PC-3 (cell line): Measurements from ENCODE around the gene UQCRH. TPM values are rescaled to one million over a fixed set of nuclear protein-coding genes. Genes with fewer than 3 reads are reported as not detected.

Experiments used
- ATAC-seq: fragments of 200-7000 bp; cut with Tn5 transposase; 2 replicates; pipeline ENCODE4 v1.9.1; 2020; ENCODE audit warnings: mild to moderate bottlenecking, moderate library complexity
- BruUV-seq: library from RNA; stranded (reverse); fragments of 400-500 nt; replicated peaks from 2 replicates; lab custom pipeline; 2021; lab: Mats Ljungman, UMichigan
- CTCF ChIA-PET: fragments of 300-600 bp; sonication (Branson Sonifier 250); formaldehyde crosslinking; loops from one replicate; lab custom pipeline; 2022; ENCODE audit warnings: antibody characterized with exemption; lab: Charles Lee
- POLR2A ChIA-PET: fragments of 300-600 bp; sonication (Branson Sonifier 250); formaldehyde crosslinking; loops from one replicate; lab custom pipeline; 2022; ENCODE audit warnings: antibody characterized with exemption; ENCODE audit not compliant: unreplicated experiment; lab: Charles Lee
- DNase-seq: peaks from one replicate; pipeline ENCODE4 v3.0.0-alpha.2; 2015
- H2AFZ ChIP-seq: fragments of 300-600 bp; sonication (generic); 2 replicates; pipeline ENCODE4 v1.6.0; 2016; ENCODE audit warnings: antibody characterized with exemption, low read length
- H3F3A ChIP-seq: fragments of 300-600 bp; sonication (generic); one replicate; pipeline ENCODE4 v1.6.0; 2017; ENCODE audit warnings: antibody characterized with exemption, low read length, control low read depth, mild to moderate bottlenecking; ENCODE audit not compliant: unreplicated experiment
- H3K27ac ChIP-seq: fragments of 300-600 bp; sonication (generic); 2 replicates; pipeline ENCODE4 v1.5.1; 2016; ENCODE audit warnings: mild to moderate bottlenecking, low read length
- H3K27me3 ChIP-seq: fragments of 300-600 bp; sonication (generic); 2 replicates; pipeline ENCODE4 v1.6.1; 2016; ENCODE audit warnings: low read length, mixed read lengths
- H3K36me3 ChIP-seq: fragments of 300-600 bp; sonication (generic); 2 replicates; pipeline ENCODE4 v1.6.1; 2016; ENCODE audit warnings: low read depth, mixed run types, low read length, mixed read lengths
- H3K4me1 ChIP-seq: fragments of 300-600 bp; sonication (generic); 2 replicates; pipeline ENCODE4 v1.5.1; 2016; ENCODE audit warnings: low read length; ENCODE audit not compliant: insufficient read depth
- H3K4me2 ChIP-seq: fragments of 300-600 bp; sonication (generic); 2 replicates; pipeline ENCODE4 v1.6.0; 2016; ENCODE audit warnings: low read length
- H3K4me3 ChIP-seq: fragments of 300-600 bp; sonication (generic); 2 replicates; pipeline ENCODE4 v1.5.1; 2016; ENCODE audit warnings: mild to moderate bottlenecking, low read length, mixed read lengths
- H3K79me2 ChIP-seq: fragments of 300-600 bp; sonication (generic); 2 replicates; pipeline ENCODE4 v1.6.1; 2017; ENCODE audit warnings: low read length, mixed read lengths
- H3K9ac ChIP-seq: fragments of 300-600 bp; sonication (generic); 2 replicates; pipeline ENCODE4 v1.6.0; 2016; ENCODE audit warnings: mild to moderate bottlenecking, low read length
- H3K9me2 ChIP-seq: fragments of 300-600 bp; sonication (generic); replicated peaks from 2 replicates; pipeline ENCODE4 v1.6.1; 2016; ENCODE audit warnings: mixed run types, low read length, mixed read lengths
- H3K9me3 ChIP-seq: fragments of 300-600 bp; sonication (generic); 2 replicates; pipeline ENCODE4 v1.6.1; 2016; ENCODE audit warnings: low read length, mixed read lengths
- H4K20me1 ChIP-seq: fragments of 300-600 bp; sonication (generic); 2 replicates; pipeline ENCODE4 v1.6.1; 2016; ENCODE audit warnings: low read length, mixed read lengths
- EZH2 ChIP-seq: fragments of 300-600 bp; sonication (generic); IDR thresholded peaks from one replicate; pipeline ENCODE4 v1.6.1; 2017; ENCODE audit warnings: antibody characterized with exemption, mild to moderate bottlenecking, low read length; ENCODE audit not compliant: unreplicated experiment
- EZH2phosphoT487 ChIP-seq: fragments of 300-600 bp; sonication (generic); IDR thresholded peaks from 2 replicates; pipeline ENCODE4 v1.6.1; 2018; ENCODE audit warnings: mild to moderate bottlenecking, antibody characterized with exemption, low read length, borderline replicate concordance
- intact Hi-C: fragments of 100-400 bp; cut with micrococcal nuclease; formaldehyde crosslinking; loops from 2 replicates; pipeline ENCODE4 v1.9.0; 2023
- total RNA-seq: library from RNA; depleted of rRNA; stranded (reverse); fragments of >200 nt; gene quantifications from 2 replicates; pipeline ENCODE4 v1.2.3, GENCODE V29; 2014
- TF ChIP-seq, protein P1 (sequence below): fragments of 300-600 bp; sonication (generic); conservative IDR thresholded peaks from 2 replicates; pipeline ENCODE4 v1.5.1; 2017; ENCODE audit warnings: antibody characterized with exemption, low read depth, mild to moderate bottlenecking, low read length

UQCRH gene
- total RNA-seq, 1 experiment from 2014 or later, result 885 TPM

DNA sequence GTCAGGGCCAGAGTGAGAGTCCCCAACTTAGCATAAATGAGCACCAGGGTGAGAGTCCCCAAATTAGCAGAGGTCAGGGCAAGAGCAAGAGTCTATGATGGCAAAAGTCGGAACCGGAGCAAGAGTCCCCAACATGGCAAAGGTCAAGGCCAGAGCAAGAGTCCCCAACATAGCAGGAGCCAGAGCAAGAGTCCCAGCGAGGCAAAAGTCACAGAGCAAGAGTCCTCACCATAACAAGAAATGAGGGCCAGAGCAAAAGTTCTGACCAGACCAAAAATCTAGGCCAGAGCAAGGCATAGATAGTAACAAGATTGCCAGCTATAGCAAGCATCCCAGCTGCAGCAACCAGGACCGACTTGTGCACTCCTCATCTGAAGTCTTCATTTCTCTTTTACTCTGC is 40.2 kb downstream of the UQCRH start:
- Histone ChIP-seq H3K79me2 (peaks cover 39% of the 10 kb centered on the region), H3K27ac (no peak overlapping the region), H3K27me3 (no peaks in the 10 kb centered on the region), H3K4me1 (peaks cover 21% of the 10 kb centered on the region), H3K4me2 (no peak overlapping the region), H4K20me1 (no peaks in the 10 kb centered on the region), H3K9ac (no peak overlapping the region), H3K9me2 (no peaks in the 10 kb centered on the region), H2AFZ (no peak overlapping the region), H3K4me3 (no peak overlapping the region), H3F3A (no peaks in the 10 kb centered on the region), H3K36me3 (peaks cover 22% of the 10 kb centered on the region; the same call in 1 of the 2 replicates), H3K9me3 (no peaks in the 10 kb centered on the region)
- no peak for ATAC-seq
- TF ChIP-seq EZH2 (no peak), EZH2phosphoT487 (no peak)
- TF ChIP-seq, protein P1, sequence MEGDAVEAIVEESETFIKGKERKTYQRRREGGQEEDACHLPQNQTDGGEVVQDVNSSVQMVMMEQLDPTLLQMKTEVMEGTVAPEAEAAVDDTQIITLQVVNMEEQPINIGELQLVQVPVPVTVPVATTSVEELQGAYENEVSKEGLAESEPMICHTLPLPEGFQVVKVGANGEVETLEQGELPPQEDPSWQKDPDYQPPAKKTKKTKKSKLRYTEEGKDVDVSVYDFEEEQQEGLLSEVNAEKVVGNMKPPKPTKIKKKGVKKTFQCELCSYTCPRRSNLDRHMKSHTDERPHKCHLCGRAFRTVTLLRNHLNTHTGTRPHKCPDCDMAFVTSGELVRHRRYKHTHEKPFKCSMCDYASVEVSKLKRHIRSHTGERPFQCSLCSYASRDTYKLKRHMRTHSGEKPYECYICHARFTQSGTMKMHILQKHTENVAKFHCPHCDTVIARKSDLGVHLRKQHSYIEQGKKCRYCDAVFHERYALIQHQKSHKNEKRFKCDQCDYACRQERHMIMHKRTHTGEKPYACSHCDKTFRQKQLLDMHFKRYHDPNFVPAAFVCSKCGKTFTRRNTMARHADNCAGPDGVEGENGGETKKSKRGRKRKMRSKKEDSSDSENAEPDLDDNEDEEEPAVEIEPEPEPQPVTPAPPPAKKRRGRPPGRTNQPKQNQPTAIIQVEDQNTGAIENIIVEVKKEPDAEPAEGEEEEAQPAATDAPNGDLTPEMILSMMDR, result no peak
- DNase-seq, result no peak
- ChIA-PET CTCF (no interaction called here), POLR2A (no interaction called here)
- BruUV-seq, result no TSS peak
- intact Hi-C loops, result no loop called here

DNA sequence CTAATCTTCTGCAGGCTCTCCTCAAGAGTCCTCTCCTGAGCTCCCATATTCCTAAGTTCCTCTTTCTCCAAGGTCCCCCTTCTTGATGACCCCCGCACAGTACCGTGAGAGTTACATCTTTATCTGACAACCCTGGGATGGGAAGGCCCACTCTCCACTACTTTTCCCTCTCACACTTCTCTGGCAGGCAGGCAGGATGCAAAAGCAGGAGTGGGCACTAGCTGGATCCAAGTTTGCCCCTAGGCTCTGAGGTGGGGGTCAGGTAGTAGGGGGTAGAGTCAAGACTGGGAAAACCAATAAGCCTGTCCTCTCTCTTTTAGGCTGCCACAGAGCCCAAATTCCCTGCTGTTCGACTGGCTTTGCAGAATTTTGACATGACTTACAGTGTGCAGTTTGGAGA is 41.0 kb downstream of the UQCRH start:
- Histone ChIP-seq H3K9me3 (no peaks in the 10 kb centered on the region), H3K27ac (no peak overlapping the region), H3K36me3 (peaks cover 25% of the 10 kb centered on the region), H3K4me2 (no peak overlapping the region), H3K79me2 (peaks cover 39% of the 10 kb centered on the region), H3F3A (no peaks in the 10 kb centered on the region), H3K4me1 (peaks cover 18% of the 10 kb centered on the region), H2AFZ (no peak overlapping the region), H3K4me3 (no peak overlapping the region), H3K9ac (no peak overlapping the region), H4K20me1 (no peaks in the 10 kb centered on the region), H3K27me3 (no peaks in the 10 kb centered on the region), H3K9me2 (no peaks in the 10 kb centered on the region)
- POLR2A ChIA-PET, result no interaction called here
- intact Hi-C loops, result no loop called here
- BruUV-seq, result no TSS peak
- ATAC-seq, result no peak
- CTCF ChIA-PET, result no interaction called here
- no peak for DNase-seq
- no peak for TF ChIP-seq EZH2phosphoT487
- TF ChIP-seq, protein P1, result no peak
- TF ChIP-seq EZH2, result no peak

DNA sequence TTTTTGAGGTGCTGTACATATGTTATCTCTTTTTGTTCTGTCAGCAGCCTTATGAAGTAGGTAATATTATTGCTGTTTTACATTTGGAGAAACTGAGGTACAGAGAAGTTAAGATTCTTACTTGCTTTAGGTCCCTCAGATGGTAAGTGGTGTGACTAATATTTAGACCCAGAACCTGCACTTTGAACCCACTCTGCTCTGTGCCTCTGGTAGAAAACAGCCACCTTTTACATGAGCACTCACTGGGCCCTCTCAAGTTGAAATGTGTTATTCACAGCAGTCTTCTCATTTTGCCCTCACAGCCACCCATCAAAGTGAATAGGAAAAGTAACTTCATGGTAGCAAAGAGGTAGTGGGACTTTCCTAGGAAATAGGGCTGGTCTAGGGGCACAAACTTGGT is 41.8 kb downstream of the UQCRH start:
- Histone ChIP-seq H3F3A (no peaks in the 10 kb centered on the region), H3K79me2 (peaks cover 40% of the 10 kb centered on the region), H3K9me3 (no peaks in the 10 kb centered on the region), H2AFZ (no peak overlapping the region), H4K20me1 (no peaks in the 10 kb centered on the region), H3K4me1 (peaks cover 16% of the 10 kb centered on the region), H3K27me3 (no peaks in the 10 kb centered on the region), H3K4me2 (no peak overlapping the region), H3K9ac (no peak overlapping the region), H3K36me3 (peaks cover 33% of the 10 kb centered on the region), H3K4me3 (no peak overlapping the region), H3K27ac (no peak overlapping the region), H3K9me2 (no peaks in the 10 kb centered on the region)
- POLR2A ChIA-PET, result no interaction called here
- ATAC-seq, result no peak
- TF ChIP-seq EZH2phosphoT487 (no peak), EZH2 (no peak)
- TF ChIP-seq, protein P1, result no peak
- CTCF ChIA-PET, result interaction anchor here (0.6 kb wide), 2 partner anchors 12 to 99 kb away, joined by 3 to 5 read pairs; no protein-coding TSS in a partner anchor
- no TSS peak for BruUV-seq
- intact Hi-C loops, result no loop called here
- no peak for DNase-seq
